GM12878 (cell line): ENCODE measurements around the gene OLFM1. TPM values are rescaled to one million over a fixed set of nuclear protein-coding genes. Genes with fewer than 3 reads are reported as not detected.

Experiments
- ATAC-seq: fragments of 200-7000 bp; cut with Tn5 transposase; 3 replicates; pipeline ENCODE4 v1.9.1; 2020; ENCODE audit warnings: mild to moderate bottlenecking, moderate library complexity
- BruUV-seq: library from RNA; stranded (reverse); fragments of 400-500 nt; replicated peaks from 2 replicates; lab custom pipeline; 2021; lab: Mats Ljungman, UMichigan
- CTCF ChIA-PET: fragments of 300-600 bp; sonication (Branson Sonifier 250); formaldehyde crosslinking; extraction: SDS; loops from one replicate; lab custom pipeline; 2021; ENCODE audit warnings: inconsistent platforms; lab: Yijun Ruan, JAX
- POLR2A ChIA-PET: fragments of 350-600 bp; formaldehyde crosslinking; extraction: SDS; loops from one replicate; lab custom pipeline; 2021; ENCODE audit warnings: inconsistent platforms; lab: Charles Lee
- RAD21 ChIA-PET: fragments of 300-600 bp; sonication (Branson Sonifier 250); formaldehyde crosslinking; loops from one replicate; lab custom pipeline; 2023; ENCODE audit warnings: antibody characterized with exemption; ENCODE audit not compliant: unreplicated experiment; lab: Charles Lee
- SMC1A ChIA-PET: fragments of 300-600 bp; sonication (Branson Sonifier 250); formaldehyde crosslinking; loops from one replicate; lab custom pipeline; 2023; ENCODE audit not compliant: unreplicated experiment, uncharacterized antibody; lab: Charles Lee
- DNase-seq: peaks from one replicate; pipeline ENCODE4 v3.0.0-alpha.2; 2011; ENCODE audit warnings: low read depth, low spot score
- FAIRE-seq: peaks from 3 replicates; lab custom pipeline; 2011; peaks lifted over from hg19 to GRCh38; lab: Jason Lieb, UNC
- H2AFZ ChIP-seq: 2 replicates; pipeline ENCODE4 v1.6.0; 2011; ENCODE audit warnings: low read depth, low read length, control low read depth; ENCODE audit not compliant: control insufficient read depth
- H3K27ac ChIP-seq: 2 replicates; pipeline ENCODE4 v1.5.1; 2011; ENCODE audit warnings: control low read depth; ENCODE audit not compliant: control insufficient read depth, insufficient read depth
- H3K27me3 ChIP-seq, 2 experiments: replicated peaks in 1 of 2; 2 replicates each; pipeline versions ENCODE4 v1.6.0 to v1.6.1; 2011; ENCODE audit warnings: low read length in 1 of 2; ENCODE audit not compliant: control insufficient read depth in 2 of 2, insufficient read depth in 2 of 2
- H3K36me3 ChIP-seq, 2 experiments: 2 replicates each; pipeline ENCODE4 v1.5.1; 2011; ENCODE audit warnings: low read length in 1 of 2; ENCODE audit not compliant: control insufficient read depth in 2 of 2, insufficient read depth in 2 of 2
- H3K4me1 ChIP-seq: 2 replicates; pipeline ENCODE4 v1.6.1; 2011; ENCODE audit warnings: mild to moderate bottlenecking, low read length, moderate library complexity, mixed read lengths; ENCODE audit not compliant: control insufficient read depth, insufficient read depth
- H3K4me2 ChIP-seq: 2 replicates; pipeline ENCODE4 v1.6.0; 2011; ENCODE audit warnings: control low read depth; ENCODE audit not compliant: control insufficient read depth, insufficient read depth
- H3K4me3 ChIP-seq: fragments of 200-600 bp; sonication (generic); 2 replicates; pipeline ENCODE4 v1.5.1; 2016
- H3K79me2 ChIP-seq: 2 replicates; pipeline ENCODE4 v1.6.0; 2011; ENCODE audit warnings: low read length; ENCODE audit not compliant: control insufficient read depth, insufficient read depth
- H3K9ac ChIP-seq: 2 replicates; pipeline ENCODE4 v1.8.0; 2011; ENCODE audit warnings: low read length, control low read depth, mixed read lengths; ENCODE audit not compliant: control insufficient read depth, insufficient read depth
- H3K9me3 ChIP-seq: replicated peaks from 3 replicates; pipeline ENCODE4 v1.5.1; 2011; ENCODE audit warnings: mild to moderate bottlenecking, low read length; ENCODE audit not compliant: control insufficient read depth, insufficient read depth
- H4K20me1 ChIP-seq: 2 replicates; pipeline ENCODE4 v1.6.0; 2011; ENCODE audit not compliant: control insufficient read depth, insufficient read depth
- KDM1A ChIP-seq: fragments of 200-600 bp; sonication (generic); IDR thresholded peaks from 2 replicates; pipeline ENCODE4 v1.6.1; 2016; ENCODE audit warnings: borderline replicate concordance
- WGBS: methylation state at CpG from one replicate; pipeline ENCODE4 v1.1.6; 2016; ENCODE audit warnings: low lambda C conversion rate; ENCODE audit not compliant: insufficient replicate concordance, insufficient coverage; ENCODE audit errors: missing lambda C conversion rate; 5-methylcytosine and 5-hydroxymethylcytosine counted together
- in situ Hi-C: fragments of 300-500 bp; cut with MboI; formaldehyde crosslinking; loops from 9 replicates; pipeline ENCODE4 v1.14.3; 2018; ENCODE audit warnings: mixed read lengths
- intact Hi-C: fragments of 100-400 bp; cut with micrococcal nuclease; formaldehyde crosslinking; loops from one replicate; pipeline ENCODE4 v1.14.2; 2022; ENCODE audit not compliant: unreplicated experiment
- polyA plus RNA-seq, 11 experiments: library from polyadenylated mRNA; depleted of rRNA in 4 of 11; unstranded in 6 of 11; stranded (reverse) in 5 of 11; fragments of >200 nt; fragmentation: Nextera tagmentation in 4 of 11; fragmentation: Illumina TruSeq in 1 of 11; extraction: Ambion mirVana in 4 of 11; extraction: Trizol in 1 of 11; gene quantifications; 1 replicate in 1 of 11; 2 replicates in 10 of 11; pipeline versions ENCODE4 v1.2.1 to v1.2.3, GENCODE V29; 2011 to 2016; ENCODE audit warnings: inconsistent platforms in 2 of 11, missing spikeins in 2 of 11, low read depth in 1 of 11
- total RNA-seq, 4 experiments: library from RNA; depleted of rRNA in 3 of 4; stranded (reverse); fragments of >200 nt in 3 of 4; fragmentation: Illumina TruSeq in 1 of 4; extraction: Trizol in 1 of 4; gene quantifications; 2 replicates each; pipeline versions ENCODE4 v1.2.1 to v1.2.3, GENCODE V29; 2013 to 2021
- TF ChIP-seq, protein P1 (sequence below): IDR thresholded peaks from 2 replicates; pipeline ENCODE4 v1.6.1; 2012; ENCODE audit warnings: mild to moderate bottlenecking, low read depth, low read length

Gene OLFM1
- total and polyA plus RNA-seq, 10 of the 15 experiments (the other 5 are each of a cell fraction or from before 2014, with no cell fraction given) = not detected

GRCh38 chr9:135156525-135157510 is 69.3 kb downstream of the OLFM1 start:
- Histone ChIP-seq H3K79me2 (no peaks in the 10 kb centered on the region), H3K4me2 (no peak overlapping the region), H3K36me3 (no peaks in the 10 kb centered on the region), H3K4me3 (no peak overlapping the region), H3K27me3 (no peaks in the 10 kb centered on the region; a peak in 1 of 4 replicates), H3K9ac (no peak overlapping the region), H4K20me1 (no peaks in the 10 kb centered on the region; the same call in none of the 2 replicates), H2AFZ (no peak overlapping the region), H3K9me3 (no peaks in the 10 kb centered on the region), H3K27ac (no peak overlapping the region), H3K4me1 (no peaks in the 10 kb centered on the region)
- BruUV-seq = no TSS peak
- ChIA-PET CTCF (no interaction called here), RAD21 (no interaction called here), SMC1A (no interaction called here), POLR2A (no interaction called here)
- FAIRE-seq (no peak), ATAC-seq (no peak), DNase-seq (no peak)
- 45% methylated on average over 20 of the region's 20 CpGs for WGBS
- in situ Hi-C loops = no loop called here
- intact Hi-C loops = no loop called here
- no peak for TF ChIP-seq KDM1A
- TF ChIP-seq, protein P1, sequence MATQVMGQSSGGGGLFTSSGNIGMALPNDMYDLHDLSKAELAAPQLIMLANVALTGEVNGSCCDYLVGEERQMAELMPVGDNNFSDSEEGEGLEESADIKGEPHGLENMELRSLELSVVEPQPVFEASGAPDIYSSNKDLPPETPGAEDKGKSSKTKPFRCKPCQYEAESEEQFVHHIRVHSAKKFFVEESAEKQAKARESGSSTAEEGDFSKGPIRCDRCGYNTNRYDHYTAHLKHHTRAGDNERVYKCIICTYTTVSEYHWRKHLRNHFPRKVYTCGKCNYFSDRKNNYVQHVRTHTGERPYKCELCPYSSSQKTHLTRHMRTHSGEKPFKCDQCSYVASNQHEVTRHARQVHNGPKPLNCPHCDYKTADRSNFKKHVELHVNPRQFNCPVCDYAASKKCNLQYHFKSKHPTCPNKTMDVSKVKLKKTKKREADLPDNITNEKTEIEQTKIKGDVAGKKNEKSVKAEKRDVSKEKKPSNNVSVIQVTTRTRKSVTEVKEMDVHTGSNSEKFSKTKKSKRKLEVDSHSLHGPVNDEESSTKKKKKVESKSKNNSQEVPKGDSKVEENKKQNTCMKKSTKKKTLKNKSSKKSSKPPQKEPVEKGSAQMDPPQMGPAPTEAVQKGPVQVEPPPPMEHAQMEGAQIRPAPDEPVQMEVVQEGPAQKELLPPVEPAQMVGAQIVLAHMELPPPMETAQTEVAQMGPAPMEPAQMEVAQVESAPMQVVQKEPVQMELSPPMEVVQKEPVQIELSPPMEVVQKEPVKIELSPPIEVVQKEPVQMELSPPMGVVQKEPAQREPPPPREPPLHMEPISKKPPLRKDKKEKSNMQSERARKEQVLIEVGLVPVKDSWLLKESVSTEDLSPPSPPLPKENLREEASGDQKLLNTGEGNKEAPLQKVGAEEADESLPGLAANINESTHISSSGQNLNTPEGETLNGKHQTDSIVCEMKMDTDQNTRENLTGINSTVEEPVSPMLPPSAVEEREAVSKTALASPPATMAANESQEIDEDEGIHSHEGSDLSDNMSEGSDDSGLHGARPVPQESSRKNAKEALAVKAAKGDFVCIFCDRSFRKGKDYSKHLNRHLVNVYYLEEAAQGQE = peak; percentile 91
